T-helper 1 cell treated with Interleukin-12 subunit alpha and Interleukin-12 subunit beta and Interleukin-4 antibody, amounts not matched to agents 30 μg/mL and 1 μg/mL, for 36 hours (primary cell): ENCODE data around the gene UPB1.

Experiments used
- H3K27ac Mint-ChIP-seq: one replicate; pipeline ENCODE4 v1.8.0; 2021; ENCODE audit warnings: mild to moderate bottlenecking, mixed read lengths
- H3K27me3 Mint-ChIP-seq: one replicate; pipeline ENCODE4 v1.8.0; 2021; ENCODE audit warnings: low read depth, mixed read lengths
- H3K36me3 Mint-ChIP-seq: one replicate; pipeline ENCODE4 v1.8.0; 2021; ENCODE audit warnings: low read depth, mixed read lengths
- H3K4me1 Mint-ChIP-seq: one replicate; pipeline ENCODE4 v1.8.0; 2021; ENCODE audit warnings: low read depth, mixed read lengths
- H3K4me3 Mint-ChIP-seq: one replicate; pipeline ENCODE4 v1.8.0; 2021; ENCODE audit warnings: mild to moderate bottlenecking, moderate library complexity, mixed read lengths
- H3K9me3 Mint-ChIP-seq: one replicate; pipeline ENCODE4 v1.8.0; 2021; ENCODE audit warnings: mixed read lengths

Gene UPB1

GRCh38 chr22:24494528-24495364 is at the start of gene UPB1:
TSS of gene UPB1 (plus strand) at chr22:24495332. CDS start at chr22:24495404, 72 bp downstream.
- Mint-ChIP-seq H3K4me1 (peaks cover 9% of the 10 kb centered on the region), H3K36me3 (no peaks in the 10 kb centered on the region), H3K4me3 (no peak within 1 kb of the TSS), H3K27me3 (peaks cover 58% of the 10 kb centered on the region), H3K27ac (no peak within 1 kb of the TSS), H3K9me3 (no peaks in the 10 kb centered on the region)

GRCh38 chr22:24445481-24446259 is 49.5 kb upstream of the UPB1 start:
- Mint-ChIP-seq H3K36me3 (peaks cover 11% of the 10 kb centered on the region), H3K27ac (no peak overlapping the region), H3K4me1 (peaks cover 22% of the 10 kb centered on the region), H3K9me3 (no peaks in the 10 kb centered on the region), H3K27me3 (no peaks in the 10 kb centered on the region), H3K4me3 (no peak overlapping the region)

- Mint-ChIP-seq H3K36me3 (peaks cover 5% of the 10 kb centered on the region), H3K27ac (no peak overlapping the region), H3K9me3 (no peaks in the 10 kb centered on the region), H3K27me3 (no peaks in the 10 kb centered on the region), H3K4me3 (no peak overlapping the region), H3K4me1 (peaks cover 17% of the 10 kb centered on the region)
These were observed 48.9 kb upstream of the UPB1 start for GRCh38 chr22:24446260-24446611.

- H3K4me3 Mint-ChIP-seq, result no peak overlapping the region
- H3K36me3 Mint-ChIP-seq, result peaks cover 3% of the 10 kb centered on the region
- H3K9me3 Mint-ChIP-seq, result no peaks in the 10 kb centered on the region
- H3K27me3 Mint-ChIP-seq, result peaks cover 8% of the 10 kb centered on the region
- peaks cover 12% of the 10 kb centered on the region for H3K4me1 Mint-ChIP-seq
- H3K27ac Mint-ChIP-seq, result no peak overlapping the region
These were observed 44.5 kb upstream of the UPB1 start for GRCh38 chr22:24450610-24451009.

GRCh38 chr22:24451162-24451561 is 44.0 kb upstream of the UPB1 start:
- H3K27ac Mint-ChIP-seq, result no peak overlapping the region
- H3K4me3 Mint-ChIP-seq, result no peak overlapping the region
- no peaks in the 10 kb centered on the region for H3K9me3 Mint-ChIP-seq
- peaks cover 12% of the 10 kb centered on the region for H3K4me1 Mint-ChIP-seq
- peaks cover 8% of the 10 kb centered on the region for H3K27me3 Mint-ChIP-seq
- H3K36me3 Mint-ChIP-seq, result peaks cover 3% of the 10 kb centered on the region

GRCh38 chr22:24453853-24454252 is 41.3 kb upstream of the UPB1 start:
- Mint-ChIP-seq H3K4me3 (no peak overlapping the region), H3K27ac (no peak overlapping the region), H3K27me3 (peaks cover 8% of the 10 kb centered on the region), H3K4me1 (peaks cover 10% of the 10 kb centered on the region), H3K9me3 (no peaks in the 10 kb centered on the region), H3K36me3 (peaks cover 3% of the 10 kb centered on the region)

- Mint-ChIP-seq H3K4me1 (peaks cover 13% of the 10 kb centered on the region), H3K36me3 (peaks cover 3% of the 10 kb centered on the region), H3K27ac (no peak overlapping the region), H3K4me3 (no peak overlapping the region), H3K9me3 (no peaks in the 10 kb centered on the region), H3K27me3 (peaks cover 8% of the 10 kb centered on the region)
These were observed 40.1 kb upstream of the UPB1 start for GRCh38 chr22:24455039-24455438.

GRCh38 chr22:24455751-24456426 is 39.2 kb upstream of the UPB1 start:
- Mint-ChIP-seq H3K27ac (no peak overlapping the region), H3K36me3 (no peaks in the 10 kb centered on the region), H3K27me3 (peaks cover 8% of the 10 kb centered on the region), H3K4me3 (no peak overlapping the region), H3K4me1 (peaks cover 13% of the 10 kb centered on the region), H3K9me3 (no peaks in the 10 kb centered on the region)

GRCh38 chr22:24457894-24458420 is 37.2 kb upstream of the UPB1 start:
- Mint-ChIP-seq H3K4me3 (no peak overlapping the region), H3K27ac (no peak overlapping the region), H3K9me3 (no peaks in the 10 kb centered on the region), H3K4me1 (peaks cover 11% of the 10 kb centered on the region), H3K27me3 (peaks cover 8% of the 10 kb centered on the region), H3K36me3 (no peaks in the 10 kb centered on the region)

- Mint-ChIP-seq H3K4me1 (peaks cover 11% of the 10 kb centered on the region), H3K4me3 (no peak overlapping the region), H3K27me3 (no peaks in the 10 kb centered on the region), H3K27ac (no peak overlapping the region), H3K9me3 (no peaks in the 10 kb centered on the region), H3K36me3 (no peaks in the 10 kb centered on the region)
These were observed 35.2 kb upstream of the UPB1 start for GRCh38 chr22:24459911-24460310.

- Mint-ChIP-seq H3K27ac (peak overlapping the region; percentile 1), H3K36me3 (no peaks in the 10 kb centered on the region), H3K9me3 (no peaks in the 10 kb centered on the region), H3K27me3 (no peaks in the 10 kb centered on the region), H3K4me1 (peaks cover 11% of the 10 kb centered on the region), H3K4me3 (peak overlapping the region; percentile 5)
These were observed 34.6 kb upstream of the UPB1 start for GRCh38 chr22:24460418-24461089.

- Mint-ChIP-seq H3K9me3 (no peaks in the 10 kb centered on the region), H3K27ac (no peak overlapping the region), H3K36me3 (no peaks in the 10 kb centered on the region), H3K4me3 (no peak overlapping the region), H3K4me1 (peaks cover 11% of the 10 kb centered on the region), H3K27me3 (no peaks in the 10 kb centered on the region)
These were observed 31.9 kb upstream of the UPB1 start for GRCh38 chr22:24463071-24463760.

GRCh38 chr22:24465566-24465965 is 29.6 kb upstream of the UPB1 start:
- no peaks in the 10 kb centered on the region for H3K36me3 Mint-ChIP-seq
- no peak overlapping the region for H3K27ac Mint-ChIP-seq
- H3K9me3 Mint-ChIP-seq, result no peaks in the 10 kb centered on the region
- no peak overlapping the region for H3K4me3 Mint-ChIP-seq
- H3K4me1 Mint-ChIP-seq, result peaks cover 3% of the 10 kb centered on the region
- H3K27me3 Mint-ChIP-seq, result no peaks in the 10 kb centered on the region
